HG03175 (cell line): ENCODE results near the gene MYO1E.

Source experiments
- ATAC-seq: cut with Tn5 transposase; IDR thresholded peaks from one replicate; pipeline ENCODE4 v1.9.1; 2021; ENCODE audit warnings: mild to moderate bottlenecking, moderate library complexity; ENCODE audit not compliant: unreplicated experiment

The MYO1E gene

GRCh38 chr15:59237924-59238331 lies 134.7 kb downstream of the MYO1E start:
- peak; percentile 53 for ATAC-seq

DNA sequence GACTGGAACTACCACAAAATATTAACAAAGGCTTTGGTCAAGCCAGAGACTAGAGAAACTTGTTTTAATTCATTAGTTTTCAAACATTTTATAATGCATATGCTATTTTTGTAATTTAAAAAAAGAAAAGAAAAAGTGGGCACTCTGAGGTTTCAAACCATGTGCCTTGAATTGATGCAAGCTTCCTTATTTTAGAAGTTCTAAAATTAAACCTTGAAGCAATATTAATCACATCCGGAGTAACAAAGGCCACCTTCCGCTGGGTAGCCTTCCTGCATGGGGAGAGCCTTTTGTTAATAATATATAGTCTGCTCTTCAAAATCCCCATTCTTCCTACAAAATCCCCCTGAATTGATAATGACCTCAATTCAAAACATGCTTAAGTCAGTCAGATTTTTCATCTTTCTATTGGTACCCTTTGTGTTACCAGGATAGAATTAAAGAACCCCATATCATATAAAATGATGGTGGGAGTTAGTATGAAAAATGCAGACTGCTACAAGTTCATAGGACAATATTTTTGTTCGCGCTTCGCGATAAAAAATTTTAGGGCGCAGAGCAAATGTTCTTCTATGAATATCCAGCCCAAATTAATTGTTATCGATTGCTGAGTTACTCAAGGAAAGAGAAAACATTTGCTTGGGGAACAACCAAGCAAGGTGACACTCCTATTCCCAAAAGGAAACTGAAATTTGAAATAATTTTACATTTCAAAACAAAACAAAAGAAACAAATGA lies 135.4 kb downstream of the MYO1E start:
- peak; percentile 60 for ATAC-seq

DNA sequence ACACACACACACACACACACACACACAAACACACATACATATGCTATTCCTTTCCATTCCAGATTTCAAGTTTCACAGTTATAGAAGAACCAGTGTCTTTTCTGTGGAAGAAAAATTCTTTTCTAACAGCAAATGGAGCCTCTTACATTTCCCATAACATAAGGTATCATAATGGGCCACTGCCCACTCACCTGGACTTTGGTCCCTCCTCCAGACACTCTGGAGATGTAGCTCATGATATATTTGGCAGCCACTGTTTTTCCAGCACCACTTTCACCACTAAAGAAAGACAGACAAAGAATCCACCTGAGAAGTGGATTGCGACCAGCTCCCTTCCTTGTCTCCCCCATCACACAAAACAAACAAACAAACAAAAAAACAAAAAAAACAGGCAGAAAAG lies 136.3 kb downstream of the MYO1E start:
- ATAC-seq: no peak

- ATAC-seq: no peak
These were observed 140.2 kb downstream of the MYO1E start for GRCh38 chr15:59232476-59232875.

DNA sequence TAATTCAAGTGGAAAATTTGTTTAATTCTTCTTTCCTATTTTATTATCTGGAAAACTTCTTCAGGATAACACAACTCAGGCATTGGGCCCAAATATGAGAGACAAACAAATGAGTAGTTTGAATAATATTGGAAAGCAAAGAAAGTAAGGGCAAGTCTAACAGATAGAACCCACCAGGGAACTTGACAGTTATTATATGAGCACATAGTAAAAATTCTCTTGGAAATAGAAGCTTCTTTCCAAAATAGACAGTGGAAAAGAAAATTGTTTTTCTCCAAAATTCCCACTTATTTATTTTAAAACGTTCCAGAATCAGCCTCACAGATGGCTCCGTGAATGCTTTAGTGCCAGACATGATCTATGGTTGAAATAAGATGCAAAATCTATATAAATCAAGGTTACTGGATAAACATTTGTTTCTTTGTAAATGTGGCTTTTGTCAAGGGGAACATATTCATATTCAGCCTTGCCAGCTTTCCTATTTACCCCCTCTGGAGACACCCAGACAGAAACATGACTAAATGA lies 142.1 kb downstream of the MYO1E start:
- no peak for ATAC-seq

DNA sequence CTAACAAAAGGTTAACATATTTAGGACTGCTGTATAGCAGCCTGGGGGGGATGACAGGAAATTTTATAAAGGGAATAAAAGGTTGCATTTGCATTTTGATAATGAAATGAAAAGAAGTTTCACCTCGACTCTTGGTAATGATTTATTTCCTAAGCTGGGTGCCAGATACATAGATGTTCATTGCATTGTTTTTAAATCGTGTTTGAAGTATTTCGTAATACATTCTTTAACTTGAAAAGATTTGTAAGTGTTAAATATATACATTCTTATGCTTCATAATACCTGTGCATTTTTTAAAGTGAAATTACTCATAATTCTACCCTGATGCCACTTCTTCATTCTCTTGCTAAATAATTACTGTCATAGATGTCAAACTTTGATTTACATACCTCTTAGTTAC lies 143.2 kb downstream of the MYO1E start:
- ATAC-seq: no peak

DNA sequence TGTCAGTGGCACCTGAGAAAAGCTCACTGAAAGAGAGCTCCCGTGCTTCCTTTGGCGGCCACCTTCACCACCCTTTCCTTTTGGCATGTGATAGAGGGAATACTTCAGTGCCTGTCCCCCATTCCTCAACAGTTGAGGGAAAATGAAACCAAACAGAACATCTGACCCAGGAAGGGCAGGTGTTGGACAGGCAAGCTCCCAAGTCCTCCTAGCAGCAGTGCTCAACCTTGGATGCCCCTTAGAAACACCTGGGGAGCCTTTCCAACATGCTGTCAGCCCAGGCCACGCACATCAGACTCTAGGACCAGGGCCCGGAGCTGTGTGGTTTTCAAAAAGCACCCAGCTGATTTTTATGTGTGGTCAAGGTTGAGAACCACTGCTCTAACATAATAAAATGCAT lies 143.7 kb downstream of the MYO1E start:
- no peak for ATAC-seq

DNA sequence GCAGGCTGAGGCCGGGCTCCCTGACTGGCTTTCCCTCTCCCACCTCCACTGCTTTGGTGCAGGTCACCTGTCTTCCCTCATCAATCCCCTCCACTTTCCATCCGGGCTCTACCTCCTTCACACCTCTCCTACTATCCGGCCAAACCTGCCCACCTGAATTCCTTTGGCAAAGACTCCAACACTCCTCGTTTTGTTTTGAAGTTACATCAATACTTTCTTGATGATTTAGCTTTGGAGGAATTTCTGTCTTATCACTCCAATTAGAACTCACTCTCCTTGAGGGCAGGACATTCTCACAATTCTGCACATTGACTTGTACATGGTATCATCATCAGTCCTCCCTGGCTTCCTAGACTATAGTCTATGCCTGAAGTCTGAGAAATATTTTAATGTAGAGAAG lies 145.7 kb downstream of the MYO1E start:
- no peak for ATAC-seq

- no peak for ATAC-seq
These were observed 148.2 kb downstream of the MYO1E start for GRCh38 chr15:59224474-59224873.

DNA sequence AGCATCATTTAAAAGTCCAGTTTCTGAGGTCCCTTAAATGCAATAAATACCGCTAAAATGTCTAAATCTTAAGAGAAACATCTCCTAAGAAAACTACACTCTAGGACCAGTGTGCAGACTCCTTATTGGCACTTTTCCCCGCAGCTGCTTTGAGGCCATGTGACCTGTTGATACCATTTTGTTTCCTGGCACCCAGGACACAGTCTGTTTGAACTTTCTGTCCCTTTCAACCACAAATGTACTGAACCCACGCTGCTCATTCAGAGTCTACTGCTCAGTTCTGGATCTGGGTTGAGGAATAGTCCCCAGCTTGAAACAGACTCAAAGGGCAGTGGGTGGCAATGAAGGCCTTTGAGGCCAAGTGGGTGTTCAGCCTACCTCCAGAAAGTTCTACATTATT lies 148.9 kb downstream of the MYO1E start:
- ATAC-seq: no peak

DNA sequence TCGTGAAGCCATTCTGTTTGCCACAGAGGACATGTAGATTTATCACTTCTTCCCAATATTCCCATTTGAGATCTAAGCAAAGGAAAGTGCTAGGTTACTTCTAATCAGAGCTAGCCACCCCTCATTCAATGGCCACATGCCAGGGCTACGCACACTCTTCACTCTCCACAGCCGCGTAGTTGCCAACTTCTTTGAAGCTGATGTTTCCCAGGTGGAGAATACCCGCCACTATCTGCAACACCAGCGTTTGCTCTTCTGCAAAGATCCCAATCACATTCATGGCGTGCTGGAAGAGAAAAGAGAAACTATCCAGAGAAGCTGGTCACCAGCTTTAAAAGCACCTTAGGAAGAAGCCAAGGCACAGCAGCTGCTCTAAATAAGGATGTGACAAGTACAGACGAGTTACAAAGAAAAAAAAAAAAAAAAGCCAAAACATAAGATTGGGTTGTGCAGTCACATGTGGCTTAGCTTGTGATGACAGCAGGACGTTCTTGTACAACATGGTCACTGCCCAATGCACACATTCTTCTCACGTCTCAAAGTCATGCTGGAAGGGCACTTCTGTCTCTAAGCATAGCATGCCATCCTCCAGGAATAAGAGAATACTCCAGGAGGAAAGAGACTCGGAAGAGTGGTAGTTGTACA lies 149.6 kb downstream of the MYO1E start:
- no peak for ATAC-seq

GRCh38 chr15:59221511-59222505 lies 150.9 kb downstream of the MYO1E start:
- ATAC-seq: no peak

DNA sequence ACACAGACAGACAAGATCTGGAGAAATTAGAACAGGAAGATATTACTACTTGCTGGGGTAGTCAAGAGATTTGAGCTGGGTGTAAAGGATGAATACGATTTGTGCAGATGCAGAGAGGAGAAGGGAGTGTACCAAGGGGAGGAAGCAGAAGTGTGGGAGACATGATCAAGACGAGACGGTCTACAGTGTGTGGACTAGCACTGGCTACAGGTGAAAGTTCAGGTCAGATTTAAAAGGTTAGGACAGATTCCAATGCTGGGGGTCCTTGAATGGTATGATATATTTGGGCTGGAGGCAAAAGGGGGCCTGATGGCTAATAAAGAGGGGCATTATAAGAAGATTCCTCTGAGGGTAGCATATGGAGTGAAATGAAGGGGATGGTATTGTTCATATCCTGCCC lies 154.0 kb downstream of the MYO1E start:
- no peak for ATAC-seq

DNA sequence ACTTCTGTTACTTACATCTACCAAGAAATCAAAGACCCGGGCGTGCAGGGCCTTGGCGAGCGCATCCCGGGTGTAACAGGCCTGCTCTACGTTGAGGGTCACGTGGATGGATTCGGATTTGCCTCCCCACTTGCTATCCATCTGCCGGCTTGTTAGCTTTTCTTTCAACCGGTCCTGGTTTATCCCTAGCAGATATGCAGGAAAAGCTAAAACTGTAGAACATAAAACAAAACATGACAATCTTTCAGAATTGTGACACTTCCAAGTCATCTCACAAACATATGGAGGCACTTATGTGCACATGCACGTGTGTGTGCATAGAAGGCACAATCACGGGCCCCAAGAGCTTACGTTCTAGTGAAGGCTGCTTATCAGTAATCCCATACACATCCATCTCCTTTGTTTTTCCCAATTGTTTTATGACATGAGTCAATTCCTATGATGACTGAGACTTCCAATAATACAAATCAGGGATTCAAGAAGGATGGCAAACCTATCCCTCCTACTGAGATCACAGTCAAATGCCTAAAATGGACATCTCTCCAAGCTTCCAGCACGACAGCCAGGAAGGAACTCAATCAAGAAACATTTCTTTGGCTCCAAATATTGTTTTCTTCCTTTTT lies 154.7 kb downstream of the MYO1E start:
- no peak for ATAC-seq

GRCh38 chr15:59216911-59217310 lies 155.8 kb downstream of the MYO1E start:
- ATAC-seq: no peak

- no peak for ATAC-seq
These were observed 162.5 kb downstream of the MYO1E start for GRCh38 chr15:59210186-59210585.

DNA sequence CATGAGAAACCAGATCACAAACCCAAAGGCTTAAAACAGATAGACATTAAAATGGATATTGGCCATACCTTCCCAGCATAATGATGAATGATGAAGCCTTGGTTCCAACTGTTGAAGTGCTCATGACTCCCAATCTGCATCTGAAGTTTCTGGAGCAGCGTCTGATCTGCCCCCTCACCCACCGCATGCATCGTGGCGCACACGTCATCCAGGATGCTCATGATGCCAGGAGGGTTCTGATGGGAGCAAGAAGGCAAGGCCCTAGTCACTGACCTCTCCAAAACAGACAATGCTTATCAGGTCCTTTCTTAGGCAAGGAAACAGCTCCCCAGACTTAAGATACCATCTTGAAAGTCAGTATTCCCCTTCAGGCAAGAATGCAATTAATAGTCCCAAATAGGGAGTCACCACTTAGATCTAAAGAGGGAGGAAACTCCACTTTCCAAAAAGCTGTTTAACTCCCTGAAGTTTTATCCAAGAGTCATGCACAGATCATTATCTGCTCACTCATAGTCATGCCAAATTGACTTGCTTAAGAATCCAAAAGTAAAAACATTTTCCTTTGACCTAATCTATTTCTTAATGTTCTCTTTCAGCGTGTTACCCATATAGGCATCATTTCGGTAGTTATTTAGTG lies 163.9 kb downstream of the MYO1E start:
- ATAC-seq: no peak

GRCh38 chr15:59206623-59207183 lies 166.0 kb downstream of the MYO1E start, which contains the start of gene LDHAL6B:
Gene LDHAL6B (plus strand): TSS chr15:59206843. CDS start chr15:59206941, 98 bp downstream.
- ATAC-seq: no peak

DNA sequence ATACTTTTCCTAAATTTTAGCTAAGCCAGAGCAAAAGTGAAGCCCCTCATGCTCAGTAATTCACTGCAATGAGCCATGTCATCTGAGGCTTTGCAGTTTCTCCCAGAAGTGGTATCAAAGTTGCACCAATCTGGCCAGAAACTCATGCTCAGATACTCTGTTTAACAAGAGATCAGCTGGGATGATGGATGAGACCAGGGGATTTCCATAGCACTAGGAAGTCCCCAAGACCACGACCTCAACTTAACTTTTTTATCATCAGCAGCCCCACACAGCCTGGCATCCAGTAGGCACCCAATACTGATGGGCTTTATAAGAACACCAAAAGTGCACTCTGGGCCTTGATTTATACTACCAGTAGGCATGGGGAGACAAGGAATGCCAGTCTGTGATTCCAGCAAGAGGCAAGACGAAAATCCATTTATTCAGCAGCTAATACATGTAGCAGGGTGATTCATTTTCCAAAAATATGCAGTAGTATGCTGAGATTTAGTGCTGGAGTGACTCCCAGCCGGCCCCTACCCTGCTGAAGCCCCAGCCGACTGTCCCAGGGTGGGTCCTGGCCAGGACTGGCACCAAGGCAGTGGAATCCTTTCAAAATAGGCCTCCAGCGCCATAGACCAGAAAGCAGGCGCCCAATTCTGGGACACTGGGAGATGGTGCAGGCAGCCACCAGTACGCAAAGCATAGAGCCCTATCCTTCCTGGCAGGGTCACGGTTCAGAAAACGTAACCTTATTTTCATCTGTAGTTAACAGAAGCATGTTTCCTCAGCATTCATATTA lies 166.6 kb downstream of the MYO1E start:
- ATAC-seq: no peak
